ENCODE results near the gene H1-8.

DNA sequence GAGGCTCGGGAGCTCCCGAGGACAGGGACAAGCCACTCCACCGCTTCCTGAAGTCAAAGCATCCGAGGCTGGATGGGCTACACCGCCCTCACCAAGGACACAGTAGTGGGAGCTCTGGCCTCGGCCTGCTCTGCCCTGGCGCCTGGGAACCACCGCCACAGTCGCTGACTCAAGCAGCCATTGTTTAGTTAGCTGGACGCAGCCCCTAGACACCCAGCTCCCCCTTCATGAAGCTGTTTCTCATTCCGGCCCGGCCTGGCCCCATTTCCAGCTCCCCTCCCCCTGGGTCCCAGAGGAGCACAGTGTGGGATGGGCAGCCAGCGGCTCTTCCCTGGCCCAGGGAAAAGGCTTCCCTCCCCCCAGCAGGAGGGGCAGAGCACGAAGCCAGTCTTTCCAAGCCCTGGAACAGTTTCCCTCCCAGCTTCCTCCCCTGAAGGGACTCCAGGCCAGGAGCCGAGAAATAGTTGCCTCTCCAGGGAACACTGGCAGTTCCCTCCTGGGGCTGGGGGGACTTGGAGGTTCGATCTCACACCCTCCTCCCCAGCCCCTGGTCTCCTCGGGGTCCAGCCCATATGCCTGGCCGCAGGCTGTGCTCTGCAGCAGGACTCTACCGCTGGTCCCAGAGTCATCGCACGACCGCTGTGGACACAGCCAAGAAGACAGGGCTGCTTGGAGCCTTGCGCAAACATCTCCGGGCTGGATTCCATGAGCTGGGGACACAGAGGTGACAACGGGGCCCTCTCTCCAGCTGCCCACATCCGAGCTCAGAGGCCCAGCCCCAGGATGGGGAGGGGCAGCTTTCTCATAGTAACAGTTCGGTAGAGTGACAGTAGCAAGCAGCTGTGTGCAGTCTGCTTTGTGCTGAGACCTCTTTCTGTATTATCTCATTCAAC is 53.5 kb downstream of the H1-8 start:
- no peak for TF ChIP-seq EZH2 (IDR thresholded peaks at IDR 0.05; ENCODE audit: borderline replicate concordance, low read length)
- no peak for TF ChIP-seq CTCF (conservative IDR thresholded peaks at IDR 0.05 in 1 of 2, IDR thresholded peaks at IDR 0.05 in 1 of 2; ENCODE audit: extremely low read depth in 1 of 2, insufficient read depth in 1 of 2, low read depth in 1 of 2, low read length in 2 of 2)

Measured in mammary epithelial cell (primary cell).